GM12878 (cell line): Measurements from ENCODE around the gene CATSPER1. TPM values are rescaled to one million over a fixed set of nuclear protein-coding genes. Genes with fewer than 3 reads are reported as not detected.

Experiments used
- ATAC-seq: fragments of 200-7000 bp; cut with Tn5 transposase; 3 replicates; pipeline ENCODE4 v1.9.1; 2020; ENCODE audit warnings: mild to moderate bottlenecking, moderate library complexity
- BruUV-seq: library from RNA; stranded (reverse); fragments of 400-500 nt; replicated peaks from 2 replicates; lab custom pipeline; 2021; lab: Mats Ljungman, UMichigan
- CTCF ChIA-PET: fragments of 300-600 bp; sonication (Branson Sonifier 250); formaldehyde crosslinking; extraction: SDS; loops from one replicate; lab custom pipeline; 2021; ENCODE audit warnings: inconsistent platforms; lab: Yijun Ruan, JAX
- POLR2A ChIA-PET: fragments of 350-600 bp; formaldehyde crosslinking; extraction: SDS; loops from one replicate; lab custom pipeline; 2021; ENCODE audit warnings: inconsistent platforms; lab: Charles Lee
- RAD21 ChIA-PET: fragments of 300-600 bp; sonication (Branson Sonifier 250); formaldehyde crosslinking; loops from one replicate; lab custom pipeline; 2023; ENCODE audit warnings: antibody characterized with exemption; ENCODE audit not compliant: unreplicated experiment; lab: Charles Lee
- SMC1A ChIA-PET: fragments of 300-600 bp; sonication (Branson Sonifier 250); formaldehyde crosslinking; loops from one replicate; lab custom pipeline; 2023; ENCODE audit not compliant: unreplicated experiment, uncharacterized antibody; lab: Charles Lee
- DNase-seq: peaks from one replicate; pipeline ENCODE4 v3.0.0-alpha.2; 2011; ENCODE audit warnings: low read depth, low spot score
- FAIRE-seq: peaks from 3 replicates; lab custom pipeline; 2011; peaks lifted over from hg19 to GRCh38; lab: Jason Lieb, UNC
- H2AFZ ChIP-seq: 2 replicates; pipeline ENCODE4 v1.6.0; 2011; ENCODE audit warnings: low read depth, low read length, control low read depth; ENCODE audit not compliant: control insufficient read depth
- H3K27ac ChIP-seq: 2 replicates; pipeline ENCODE4 v1.5.1; 2011; ENCODE audit warnings: control low read depth; ENCODE audit not compliant: control insufficient read depth, insufficient read depth
- H3K27me3 ChIP-seq, 2 experiments: replicated peaks in 1 of 2; 2 replicates each; pipeline versions ENCODE4 v1.6.0 to v1.6.1; 2011; ENCODE audit warnings: low read length in 1 of 2; ENCODE audit not compliant: control insufficient read depth in 2 of 2, insufficient read depth in 2 of 2
- H3K36me3 ChIP-seq, 2 experiments: 2 replicates each; pipeline ENCODE4 v1.5.1; 2011; ENCODE audit warnings: low read length in 1 of 2; ENCODE audit not compliant: control insufficient read depth in 2 of 2, insufficient read depth in 2 of 2
- H3K4me1 ChIP-seq: 2 replicates; pipeline ENCODE4 v1.6.1; 2011; ENCODE audit warnings: mild to moderate bottlenecking, low read length, moderate library complexity, mixed read lengths; ENCODE audit not compliant: control insufficient read depth, insufficient read depth
- H3K4me2 ChIP-seq: 2 replicates; pipeline ENCODE4 v1.6.0; 2011; ENCODE audit warnings: control low read depth; ENCODE audit not compliant: control insufficient read depth, insufficient read depth
- H3K4me3 ChIP-seq: fragments of 200-600 bp; sonication (generic); 2 replicates; pipeline ENCODE4 v1.5.1; 2016
- H3K79me2 ChIP-seq: 2 replicates; pipeline ENCODE4 v1.6.0; 2011; ENCODE audit warnings: low read length; ENCODE audit not compliant: control insufficient read depth, insufficient read depth
- H3K9ac ChIP-seq: 2 replicates; pipeline ENCODE4 v1.8.0; 2011; ENCODE audit warnings: low read length, control low read depth, mixed read lengths; ENCODE audit not compliant: control insufficient read depth, insufficient read depth
- H3K9me3 ChIP-seq: replicated peaks from 3 replicates; pipeline ENCODE4 v1.5.1; 2011; ENCODE audit warnings: mild to moderate bottlenecking, low read length; ENCODE audit not compliant: control insufficient read depth, insufficient read depth
- H4K20me1 ChIP-seq: 2 replicates; pipeline ENCODE4 v1.6.0; 2011; ENCODE audit not compliant: control insufficient read depth, insufficient read depth
- ATF3 ChIP-seq: IDR thresholded peaks from 2 replicates; pipeline ENCODE4 v1.6.1; 2011; ENCODE audit warnings: low read depth, mild to moderate bottlenecking, low read length, moderate library complexity, borderline replicate concordance; ENCODE audit errors: extremely low read depth
- BCL11A ChIP-seq: IDR thresholded peaks from 2 replicates; pipeline ENCODE4 v1.6.1; 2011; ENCODE audit warnings: low read depth, low read length
- BCLAF1 ChIP-seq: fragments of 450-650 bp; IDR thresholded peaks from 2 replicates; pipeline ENCODE4 v1.6.1; 2017; ENCODE audit warnings: antibody characterized with exemption, mild to moderate bottlenecking, moderate library complexity
- E4F1 ChIP-seq: fragments of 450-650 bp; IDR thresholded peaks from 2 replicates; pipeline ENCODE4 v1.6.1; 2018; ENCODE audit warnings: borderline replicate concordance, mild to moderate bottlenecking; ENCODE audit not compliant: partially characterized antibody
- FOXK2 ChIP-seq: fragments of 450-650 bp; IDR thresholded peaks from 2 replicates; pipeline ENCODE4 v1.6.1; 2017; ENCODE audit warnings: mild to moderate bottlenecking, moderate library complexity
- KDM1A ChIP-seq: fragments of 200-600 bp; sonication (generic); IDR thresholded peaks from 2 replicates; pipeline ENCODE4 v1.6.1; 2016; ENCODE audit warnings: borderline replicate concordance
- PBX3 ChIP-seq: IDR thresholded peaks from 2 replicates; pipeline ENCODE4 v1.6.1; 2011; ENCODE audit warnings: mild to moderate bottlenecking, low read depth, low read length, moderate library complexity; ENCODE audit not compliant: insufficient replicate concordance
- RB1 ChIP-seq: fragments of 450-650 bp; formaldehyde crosslinking; IDR thresholded peaks from 2 replicates; pipeline ENCODE4 v1.6.1; 2017; ENCODE audit warnings: mild to moderate bottlenecking, borderline replicate concordance
- SIN3A ChIP-seq: IDR thresholded peaks from 2 replicates; pipeline ENCODE4 v1.6.1; 2012; ENCODE audit warnings: low read depth, low read length, improper control_type of control experiment
- TARDBP ChIP-seq: IDR thresholded peaks from 2 replicates; pipeline ENCODE4 v1.6.1; 2016; ENCODE audit warnings: borderline replicate concordance
- WRNIP1 ChIP-seq: IDR thresholded peaks from 2 replicates; pipeline ENCODE4 v1.6.1; 2011; ENCODE audit warnings: low read depth, low read length, improper control_type of control experiment, borderline replicate concordance
- WGBS: methylation state at CpG from one replicate; pipeline ENCODE4 v1.1.6; 2016; ENCODE audit warnings: low lambda C conversion rate; ENCODE audit not compliant: insufficient replicate concordance, insufficient coverage; ENCODE audit errors: missing lambda C conversion rate; 5-methylcytosine and 5-hydroxymethylcytosine counted together
- in situ Hi-C: fragments of 300-500 bp; cut with MboI; formaldehyde crosslinking; loops from 9 replicates; pipeline ENCODE4 v1.14.3; 2018; ENCODE audit warnings: mixed read lengths
- intact Hi-C: fragments of 100-400 bp; cut with micrococcal nuclease; formaldehyde crosslinking; loops from one replicate; pipeline ENCODE4 v1.14.2; 2022; ENCODE audit not compliant: unreplicated experiment
- polyA plus RNA-seq, 11 experiments: library from polyadenylated mRNA; depleted of rRNA in 4 of 11; unstranded in 6 of 11; stranded (reverse) in 5 of 11; fragments of >200 nt; fragmentation: Nextera tagmentation in 4 of 11; fragmentation: Illumina TruSeq in 1 of 11; extraction: Ambion mirVana in 4 of 11; extraction: Trizol in 1 of 11; gene quantifications; 1 replicate in 1 of 11; 2 replicates in 10 of 11; pipeline versions ENCODE4 v1.2.1 to v1.2.3, GENCODE V29; 2011 to 2016; ENCODE audit warnings: inconsistent platforms in 2 of 11, missing spikeins in 2 of 11, low read depth in 1 of 11
- total RNA-seq, 4 experiments: library from RNA; depleted of rRNA in 3 of 4; stranded (reverse); fragments of >200 nt in 3 of 4; fragmentation: Illumina TruSeq in 1 of 4; extraction: Trizol in 1 of 4; gene quantifications; 2 replicates each; pipeline versions ENCODE4 v1.2.1 to v1.2.3, GENCODE V29; 2013 to 2021

Gene CATSPER1
- total and polyA plus RNA-seq, 10 of the 15 experiments (the other 5 are each of a cell fraction or from before 2014, with no cell fraction given): 0.02 to 0.05 TPM; not detected in 8

GRCh38 chr11:66039765-66040164, 13.5 kb upstream of the CATSPER1 start:
- H3K4me1 ChIP-seq: no peaks in the 10 kb centered on the region; the same call in 1 of the 2 replicates
- no peak overlapping the region for H2AFZ ChIP-seq
- H3K27me3 ChIP-seq: no peaks in the 10 kb centered on the region
- TF ChIP-seq SIN3A (no peak), E4F1 (no peak), RB1 (no peak), ATF3 (no peak), TARDBP (no peak), KDM1A (no peak), FOXK2 (no peak), PBX3 (no peak), WRNIP1 (no peak), BCLAF1 (no peak), BCL11A (no peak)
- TF ChIP-seq, all 136 proteins: peak for 0
- H3K36me3 ChIP-seq: no peaks in the 10 kb centered on the region
- in situ Hi-C loops: no loop called here
- no peak overlapping the region for H3K9ac ChIP-seq
- H3K27ac ChIP-seq: no peak overlapping the region
- CTCF ChIA-PET: no interaction called here
- H3K4me2 ChIP-seq: no peak overlapping the region
- no peak overlapping the region for H3K4me3 ChIP-seq
- POLR2A ChIA-PET: no interaction called here
- no TSS peak for BruUV-seq
- intact Hi-C loops: no loop called here
- ATAC-seq (no peak), DNase-seq (no peak), FAIRE-seq (no peak)
- 49% methylated on average over 3 of the region's 3 CpGs for whole genome bisulfite sequencing
- H4K20me1 ChIP-seq: no peaks in the 10 kb centered on the region
- H3K9me3 ChIP-seq: no peaks in the 10 kb centered on the region; the same call in 2 of the 3 replicates
- SMC1A ChIA-PET: no interaction called here
- no peaks in the 10 kb centered on the region for H3K79me2 ChIP-seq
- RAD21 ChIA-PET: interaction anchor here (0.6 kb wide), 1 partner anchor 620 kb away, joined by 4 read pairs; no protein-coding TSS in a partner anchor
